Endothelial cell of umbilical vein (primary cell): Measurements from ENCODE around the gene SPAG16. TPM values are rescaled to one million over a fixed set of nuclear protein-coding genes. Genes with fewer than 3 reads are reported as not detected.

Source experiments
- BruUV-seq: library from RNA; stranded (reverse); fragments of 400-500 nt; replicated peaks from 2 replicates; lab custom pipeline; 2021; lab: Mats Ljungman, UMichigan
- CTCF ChIA-PET: fragments of 300-600, 350-600 bp; sonication (Branson Sonifier 250); formaldehyde crosslinking; loops from one replicate; lab custom pipeline; 2021; ENCODE audit warnings: antibody characterized with exemption, inconsistent platforms; lab: Charles Lee
- POLR2A ChIA-PET: fragments of 300-600, 350-600 bp; sonication (Branson Sonifier 250); formaldehyde crosslinking; loops from one replicate; lab custom pipeline; 2021; ENCODE audit warnings: antibody characterized with exemption, inconsistent platforms; lab: Charles Lee
- DNase-seq: peaks from one replicate; pipeline ENCODE4 v3.0.0-alpha.2; 2011; ENCODE audit warnings: low read depth, low spot score
- FAIRE-seq: peaks from 2 replicates; lab custom pipeline; 2011; peaks lifted over from hg19 to GRCh38; lab: Jason Lieb, UNC
- H2AFZ ChIP-seq: 2 replicates; pipeline ENCODE4 v1.6.0; 2012; ENCODE audit warnings: low read depth, low read length, control low read depth, inconsistent platforms
- H3K27ac ChIP-seq: 2 replicates; pipeline ENCODE4 v1.5.1; 2011; ENCODE audit warnings: low read depth, mild to moderate bottlenecking, control low read depth, low read length, moderate library complexity; ENCODE audit not compliant: insufficient read depth
- H3K27me3 ChIP-seq, 2 experiments: 2 replicates each; pipeline versions ENCODE4 v1.6.0 to v1.6.1; 2011; ENCODE audit warnings: low read length in 2 of 2, mixed read lengths in 1 of 2; ENCODE audit not compliant: control insufficient read depth in 2 of 2, insufficient read depth in 2 of 2
- H3K36me3 ChIP-seq, 2 experiments: 2 replicates in 1 of 2; 3 replicates in 1 of 2; pipeline ENCODE4 v1.5.1; 2011; ENCODE audit warnings: low read length in 2 of 2, mild to moderate bottlenecking in 1 of 2, moderate library complexity in 1 of 2; ENCODE audit not compliant: control insufficient read depth in 2 of 2, insufficient read depth in 2 of 2; ENCODE audit errors: extremely low read depth in 1 of 2
- H3K4me1 ChIP-seq: 3 replicates; pipeline ENCODE4 v1.5.1; 2011; ENCODE audit warnings: mild to moderate bottlenecking, low read length; ENCODE audit not compliant: control insufficient read depth, insufficient read depth; ENCODE audit errors: extremely low read depth
- H3K4me2 ChIP-seq: 2 replicates; pipeline ENCODE4 v1.6.1; 2011; ENCODE audit warnings: low read length, control low read depth, mixed read lengths; ENCODE audit not compliant: insufficient read depth
- H3K4me3 ChIP-seq, 3 experiments: fragments of 200-600 bp in 1 of 3; sonication (generic), shearing (Covaris generic) in 1 of 3; replicated peaks in 1 of 3; 2 replicates each; pipeline ENCODE4 v1.5.1; 2011 to 2016; ENCODE audit warnings: control low read depth in 3 of 3, low read length in 3 of 3, mild to moderate bottlenecking in 2 of 3, inconsistent platforms in 1 of 3, low read depth in 1 of 3, moderate library complexity in 1 of 3; ENCODE audit not compliant: insufficient read depth in 1 of 3
- H3K79me2 ChIP-seq: 2 replicates; pipeline ENCODE4 v1.6.0; 2012; ENCODE audit warnings: low read length, inconsistent platforms; ENCODE audit not compliant: control insufficient read depth, insufficient read depth
- H3K9ac ChIP-seq: replicated peaks from 2 replicates; pipeline ENCODE3; 2011; ENCODE audit warnings: low read length, control low read depth; ENCODE audit not compliant: insufficient read depth; ENCODE audit errors: extremely low read depth
- H3K9me1 ChIP-seq: replicated peaks from 3 replicates; pipeline ENCODE4 v1.6.0; 2011; ENCODE audit warnings: mild to moderate bottlenecking, low read length; ENCODE audit not compliant: control insufficient read depth, insufficient read depth; ENCODE audit errors: extremely low read depth
- H3K9me3 ChIP-seq: replicated peaks from 2 replicates; pipeline ENCODE4 v1.5.1; 2012; ENCODE audit warnings: low read length, inconsistent platforms; ENCODE audit not compliant: control insufficient read depth, insufficient read depth
- H4K20me1 ChIP-seq: replicated peaks from 2 replicates; pipeline ENCODE3; 2011; ENCODE audit warnings: mild to moderate bottlenecking, low read length; ENCODE audit not compliant: control insufficient read depth, insufficient read depth; ENCODE audit errors: extremely low read depth
- CTCF ChIP-seq, 2 donors: IDR thresholded peaks; 1 replicate in 1 of 2; 2 replicates in 1 of 2; pipeline ENCODE4 v1.5.1; 2011; ENCODE audit warnings: low read length in 2 of 2, mild to moderate bottlenecking in 2 of 2, moderate library complexity in 2 of 2, control low read depth in 1 of 2, inconsistent platforms in 1 of 2, low read depth in 1 of 2; ENCODE audit not compliant: insufficient read depth in 1 of 2; ENCODE audit errors: extremely low read depth in 1 of 2
- EZH2 ChIP-seq: IDR thresholded peaks from 2 replicates; pipeline ENCODE4 v1.6.1; 2012; ENCODE audit warnings: borderline replicate concordance, low read depth, mild to moderate bottlenecking, moderate library complexity, low read length, inconsistent platforms; ENCODE audit not compliant: severe bottlenecking
- FOS ChIP-seq: IDR thresholded peaks from 2 replicates; pipeline ENCODE4 v1.6.1; 2011; ENCODE audit warnings: mild to moderate bottlenecking, low read length, moderate library complexity, borderline replicate concordance; ENCODE audit not compliant: insufficient read depth
- GATA2 ChIP-seq: IDR thresholded peaks from 2 replicates; pipeline ENCODE4 v1.7.0; 2011; ENCODE audit warnings: low read depth, mild to moderate bottlenecking, moderate library complexity, mixed read lengths, low read length; ENCODE audit not compliant: insufficient read length, insufficient read depth
- JUN ChIP-seq: IDR thresholded peaks from 2 replicates; pipeline ENCODE4 v1.6.1; 2011; ENCODE audit warnings: borderline replicate concordance, low read depth; ENCODE audit not compliant: insufficient read length, insufficient read depth
- MAX ChIP-seq: IDR thresholded peaks from 2 replicates; pipeline ENCODE4 v1.6.1; 2011; ENCODE audit not compliant: insufficient read depth, insufficient read length
- MYC ChIP-seq: IDR thresholded peaks from one replicate; pipeline ENCODE4 v1.6.1; 2011; ENCODE audit warnings: mild to moderate bottlenecking, low read depth, low read length
- POLR2A ChIP-seq: IDR thresholded peaks from 2 replicates; pipeline ENCODE4 v1.6.1; 2012; ENCODE audit warnings: low read depth, mild to moderate bottlenecking, control low read depth, low read length
- POLR2AphosphoS5 ChIP-seq: IDR thresholded peaks from 2 replicates; pipeline ENCODE4 v1.6.1; 2012; ENCODE audit warnings: low read depth, mild to moderate bottlenecking, control low read depth, low read length, moderate library complexity; ENCODE audit not compliant: insufficient read depth
- dilution Hi-C: fragments of 300-500 bp; cut with MboI; formaldehyde crosslinking; loops from one replicate; pipeline ENCODE4 v1.15.0; 2019; ENCODE audit warnings: low sequenced_read_pairs; ENCODE audit not compliant: extremely low pct_ligation_motif_present
- intact Hi-C: fragments of 100-400 bp; cut with micrococcal nuclease; formaldehyde crosslinking; loops from one replicate; pipeline ENCODE4 v1.10.0; 2022
- polyA plus RNA-seq, 4 experiments: library from polyadenylated mRNA; depleted of rRNA in 3 of 4; stranded (reverse) in 3 of 4; unstranded in 1 of 4; fragments of >200 nt; gene quantifications; 2 replicates each; pipeline versions ENCODE4 v1.2.1 to v1.2.3, GENCODE V29; 2011 to 2012; ENCODE audit warnings: missing spikeins in 1 of 4
- total RNA-seq: library from RNA; stranded (reverse); gene quantifications from 2 replicates; pipeline ENCODE4 v1.2.3, GENCODE V29; 2021

The SPAG16 gene
- total and polyA plus RNA-seq, 2 donors (not counting 3 experiments of a cell fraction or from before 2014, with no cell fraction given): 4.0 to 7.7 TPM

GRCh38 chr2:214382229-214382628 lies 1098.0 kb downstream of the SPAG16 start:
- H3K9me1 ChIP-seq: no peaks in the 10 kb centered on the region
- no peaks in the 10 kb centered on the region for H4K20me1 ChIP-seq
- no peaks in the 10 kb centered on the region for H3K79me2 ChIP-seq
- POLR2A ChIA-PET: no interaction called here
- H3K27me3 ChIP-seq: no peaks in the 10 kb centered on the region
- intact Hi-C loops (no loop called here), dilution Hi-C loops (no loop called here)
- H3K4me1 ChIP-seq: no peaks in the 10 kb centered on the region
- H2AFZ ChIP-seq: no peak overlapping the region
- no peaks in the 10 kb centered on the region for H3K9me3 ChIP-seq
- H3K9ac ChIP-seq: no peak overlapping the region
- no peak for DNase-seq
- BruUV-seq: no TSS peak
- CTCF ChIA-PET: no interaction called here
- H3K36me3 ChIP-seq: no peaks in the 10 kb centered on the region
- FAIRE-seq: no peak
- H3K4me2 ChIP-seq: no peak overlapping the region
- TF ChIP-seq POLR2AphosphoS5: no peak
- TF ChIP-seq FOS: no peak
- TF ChIP-seq CTCF (IDR thresholded peaks at IDR 0.05; ENCODE audit: extremely low read depth in 1 of 2, insufficient read depth in 1 of 2, low read depth in 1 of 2, low read length in 2 of 2): no peak
- no peak for TF ChIP-seq JUN
- no peak for TF ChIP-seq MAX
- no peak for TF ChIP-seq EZH2
- no peak for TF ChIP-seq MYC
- TF ChIP-seq GATA2: no peak
- TF ChIP-seq POLR2A: no peak
- no peak overlapping the region for H3K4me3 ChIP-seq
- no peak overlapping the region for H3K27ac ChIP-seq
